Ishikawa (cell line): Measurements from ENCODE around the gene REEP3.

Experiments used
- CEBPB ChIP-seq: IDR thresholded peaks from 2 replicates; pipeline ENCODE4 v1.6.1; 2012
- CREB1 ChIP-seq: IDR thresholded peaks from 2 replicates; pipeline ENCODE4 v1.6.1; 2012; ENCODE audit warnings: low read depth
- EGR1 ChIP-seq: IDR thresholded peaks from 2 replicates; pipeline ENCODE4 v1.6.1; 2012
- EP300 ChIP-seq: IDR thresholded peaks from 2 replicates; pipeline ENCODE4 v1.6.1; 2012; ENCODE audit warnings: borderline replicate concordance
- FOXM1 ChIP-seq: IDR thresholded peaks from 2 replicates; pipeline ENCODE4 v1.6.1; 2012; ENCODE audit warnings: low read depth, borderline replicate concordance
- MAX ChIP-seq: IDR thresholded peaks from 2 replicates; pipeline ENCODE4 v1.6.1; 2012
- NFIC ChIP-seq: IDR thresholded peaks from 2 replicates; pipeline ENCODE4 v1.6.1; 2012
- RAD21 ChIP-seq: IDR thresholded peaks from 2 replicates; pipeline ENCODE4 v1.6.1; 2012; ENCODE audit warnings: low read depth
- REST ChIP-seq: IDR thresholded peaks from 2 replicates; pipeline ENCODE4 v1.6.1; 2012; ENCODE audit warnings: low read depth, mild to moderate bottlenecking
- TAF1 ChIP-seq: IDR thresholded peaks from 2 replicates; pipeline ENCODE4 v1.6.1; 2012; ENCODE audit warnings: low read depth, mild to moderate bottlenecking
- TCF12 ChIP-seq: IDR thresholded peaks from 2 replicates; pipeline ENCODE4 v1.6.1; 2012; ENCODE audit warnings: low read depth
- TEAD4 ChIP-seq: IDR thresholded peaks from 2 replicates; pipeline ENCODE4 v1.6.1; 2012
- USF1 ChIP-seq: IDR thresholded peaks from 2 replicates; pipeline ENCODE4 v1.6.1; 2012
- YY1 ChIP-seq: IDR thresholded peaks from 2 replicates; pipeline ENCODE4 v1.6.1; 2012; ENCODE audit warnings: low read depth
- ZBTB7A ChIP-seq: IDR thresholded peaks from 2 replicates; pipeline ENCODE4 v1.6.1; 2012; ENCODE audit warnings: low read depth

Gene REEP3

GRCh38 chr10:63646491-63646890 is 125.3 kb downstream of the REEP3 start:
- TF ChIP-seq FOXM1: no peak
- no peak for TF ChIP-seq TAF1
- TF ChIP-seq ZBTB7A: no peak
- TF ChIP-seq USF1: no peak
- no peak for TF ChIP-seq EP300
- no peak for TF ChIP-seq CEBPB
- TF ChIP-seq REST: no peak
- TF ChIP-seq CREB1: no peak
- TF ChIP-seq RAD21: no peak
- TF ChIP-seq YY1: no peak
- TF ChIP-seq TEAD4: no peak
- TF ChIP-seq TCF12: no peak
- no peak for TF ChIP-seq MAX
- TF ChIP-seq EGR1: no peak
- TF ChIP-seq NFIC: no peak

- TF ChIP-seq TCF12: no peak
- no peak for TF ChIP-seq ZBTB7A
- TF ChIP-seq CEBPB: no peak
- no peak for TF ChIP-seq NFIC
- no peak for TF ChIP-seq TEAD4
- no peak for TF ChIP-seq FOXM1
- TF ChIP-seq USF1: no peak
- TF ChIP-seq RAD21: no peak
- no peak for TF ChIP-seq CREB1
- TF ChIP-seq REST: no peak
Observed at GRCh38 chr10:63651864-63652263, 130.7 kb downstream of the REEP3 start.

- TF ChIP-seq CEBPB (no peak), TAF1 (no peak), EGR1 (no peak), MAX (no peak), TEAD4 (no peak), YY1 (no peak), FOXM1 (no peak), ZBTB7A (no peak), TCF12 (no peak)
Observed at GRCh38 chr10:63653747-63654146, 132.5 kb downstream of the REEP3 start.

- TF ChIP-seq REST: no peak
- TF ChIP-seq TEAD4: no peak
- no peak for TF ChIP-seq RAD21
- no peak for TF ChIP-seq NFIC
- no peak for TF ChIP-seq TCF12
- no peak for TF ChIP-seq TAF1
- TF ChIP-seq CEBPB: no peak
- no peak for TF ChIP-seq CREB1
Observed at GRCh38 chr10:63657761-63658160, 136.6 kb downstream of the REEP3 start.

GRCh38 chr10:63661347-63661746 is 140.1 kb downstream of the REEP3 start:
- TF ChIP-seq YY1 (no peak), FOXM1 (no peak), MAX (no peak), CREB1 (no peak), EP300 (no peak), TCF12 (no peak), RAD21 (no peak), ZBTB7A (no peak), NFIC (no peak), USF1 (no peak), TEAD4 (no peak)
